ES-I3 (cell line): ENCODE results near the gene HOXA11.

Experiments used
- H3K36me3 ChIP-seq: 2 replicates; pipeline ENCODE4 v1.6.1; 2013; ENCODE audit warnings: mild to moderate bottlenecking, low read length, control low read depth, moderate library complexity; ENCODE audit not compliant: insufficient read depth
- H3K4me1 ChIP-seq: 2 replicates; pipeline ENCODE4 v1.6.1; 2013; ENCODE audit warnings: mild to moderate bottlenecking, control low read depth, low read length; ENCODE audit not compliant: insufficient read depth
- H3K9ac ChIP-seq: 2 replicates; pipeline ENCODE4 v1.6.1; 2013; ENCODE audit warnings: low read depth, mild to moderate bottlenecking, low read length, moderate library complexity
- H3K9me3 ChIP-seq: 2 replicates; pipeline ENCODE4 v1.6.1; 2013; ENCODE audit warnings: mild to moderate bottlenecking, low read length, moderate library complexity; ENCODE audit not compliant: control insufficient read depth, insufficient read depth

HOXA11 gene

DNA sequence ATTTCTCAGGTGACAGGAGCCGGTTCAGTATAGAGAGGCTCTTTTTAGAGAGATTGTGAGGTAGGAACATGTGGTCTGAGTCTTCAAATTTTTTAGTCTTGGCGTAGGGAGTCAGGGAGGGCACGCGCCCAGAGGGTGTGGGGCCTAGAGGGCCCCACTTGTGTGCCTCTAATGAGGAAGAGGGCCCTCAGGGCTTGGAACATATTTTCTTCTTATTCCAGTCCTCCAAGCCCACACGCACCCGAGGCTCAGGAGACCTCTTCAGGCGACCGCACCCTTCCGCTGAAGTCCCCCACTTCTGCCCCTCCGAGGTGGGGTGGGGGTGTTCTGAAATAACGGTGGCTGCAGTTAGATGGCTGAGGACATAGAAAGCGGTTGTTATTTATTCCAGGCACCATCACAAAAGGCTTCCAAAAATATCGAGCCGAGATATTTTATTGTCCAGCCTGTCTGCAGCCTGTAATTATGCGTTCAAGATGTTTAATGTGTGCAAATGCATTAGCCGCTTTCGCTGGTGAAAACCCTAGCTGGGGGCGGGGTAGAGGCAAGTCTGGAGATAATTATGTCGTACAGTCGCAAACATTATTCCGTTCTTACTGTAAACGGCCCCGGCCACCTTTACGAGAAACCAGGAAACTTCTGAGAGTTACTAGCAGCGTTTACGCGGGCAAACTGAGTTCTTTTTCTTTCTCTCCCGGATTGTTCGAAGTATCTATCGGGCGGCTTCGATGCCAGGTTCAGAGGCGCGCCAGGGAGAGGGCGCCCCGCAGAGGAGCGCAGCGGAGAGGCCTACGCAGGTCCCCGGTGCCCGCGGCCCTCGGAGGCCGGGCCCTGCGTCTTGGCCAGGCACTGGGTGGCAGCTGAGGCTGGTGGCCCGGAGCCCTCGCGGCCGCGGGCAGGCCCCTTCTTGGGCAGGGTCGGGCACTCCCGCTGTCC lies 27.7 kb upstream of the HOXA11 start:
- no peaks in the 10 kb centered on the region for H3K9me3 ChIP-seq
- H3K4me1 ChIP-seq = peaks cover 6% of the 10 kb centered on the region; the same call in 1 of the 2 replicates
- H3K9ac ChIP-seq = peak overlapping the region; percentile 17; the same call in 1 of the 2 replicates
- H3K36me3 ChIP-seq = no peaks in the 10 kb centered on the region

DNA sequence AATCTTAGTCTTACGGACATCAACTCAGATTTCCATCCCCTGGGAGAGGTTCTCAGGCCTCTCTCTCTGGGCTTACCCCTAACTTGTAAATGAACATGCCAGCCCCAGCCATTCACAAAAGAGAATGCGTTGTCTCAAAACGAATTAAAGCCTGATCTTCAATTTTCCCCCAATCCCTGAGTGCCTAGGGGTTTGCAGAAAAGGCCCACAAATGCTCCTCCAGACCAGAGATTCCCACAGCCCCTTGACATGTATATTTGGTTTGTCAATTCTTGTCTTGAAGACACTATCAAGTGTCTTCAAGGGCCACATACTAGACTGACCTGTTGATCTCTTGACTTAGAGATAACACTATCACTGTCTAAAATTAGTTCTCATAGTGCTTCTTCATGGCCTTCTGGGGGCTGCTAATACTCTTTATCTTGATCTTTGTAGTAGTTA lies 26.8 kb upstream of the HOXA11 start:
- Histone ChIP-seq H3K4me1 (peaks cover 6% of the 10 kb centered on the region; the same call in 1 of the 2 replicates), H3K36me3 (no peaks in the 10 kb centered on the region), H3K9me3 (no peaks in the 10 kb centered on the region), H3K9ac (no peak overlapping the region)

DNA sequence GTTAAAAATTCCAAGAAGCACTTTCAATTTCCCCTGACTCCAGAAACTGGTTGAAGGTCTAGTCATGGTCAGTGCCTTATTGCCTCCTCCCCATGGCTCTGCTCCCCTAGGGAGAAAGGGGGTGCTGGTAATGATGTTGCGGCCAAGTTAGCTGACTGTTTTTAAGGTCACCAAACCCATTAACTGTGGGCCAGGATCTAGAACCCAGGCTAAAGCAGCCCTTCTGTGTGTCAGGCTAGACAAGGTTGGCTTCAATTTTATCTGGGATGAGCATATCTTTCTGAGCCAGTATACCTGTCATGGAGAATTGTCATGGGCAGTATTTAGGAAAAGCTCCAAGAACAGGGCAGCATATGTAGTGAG lies 26.0 kb upstream of the HOXA11 start:
- no peaks in the 10 kb centered on the region for H3K9me3 ChIP-seq
- H3K9ac ChIP-seq = no peak overlapping the region
- H3K4me1 ChIP-seq = peaks cover 6% of the 10 kb centered on the region; the same call in 1 of the 2 replicates
- H3K36me3 ChIP-seq = no peaks in the 10 kb centered on the region

DNA sequence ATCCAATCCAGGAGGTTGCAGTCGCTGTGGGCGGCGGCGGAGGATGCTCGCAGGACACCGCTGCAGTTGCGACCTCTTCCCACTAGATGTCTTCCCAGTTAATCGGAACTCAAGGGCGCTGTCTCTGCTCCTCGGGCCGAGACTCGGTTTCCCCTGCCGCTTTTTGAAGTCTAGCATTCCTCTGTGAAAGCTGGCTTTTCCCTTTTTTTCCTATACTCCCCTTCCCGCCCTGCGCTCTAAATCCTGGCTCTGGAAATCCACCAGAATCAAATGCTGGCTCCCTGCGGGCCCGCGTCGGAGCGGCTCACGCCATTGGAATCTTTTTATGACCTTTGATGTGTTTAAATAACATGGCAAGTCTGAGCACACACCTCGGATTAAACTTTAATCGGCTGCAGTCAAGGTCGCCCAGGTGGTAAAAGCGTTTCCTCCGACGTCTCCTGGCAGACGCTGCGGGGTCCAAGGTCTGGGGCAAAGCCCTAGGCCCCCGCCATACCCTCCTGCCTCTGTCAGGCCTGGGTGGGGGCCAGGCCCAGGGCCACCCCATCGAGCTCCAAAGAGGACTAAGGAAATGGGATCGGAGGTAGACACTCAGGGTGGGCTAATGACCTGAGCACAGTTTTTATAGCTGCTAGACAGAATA lies 25.5 kb upstream of the HOXA11 start:
- no peaks in the 10 kb centered on the region for H3K36me3 ChIP-seq
- H3K9ac ChIP-seq = no peak overlapping the region
- H3K4me1 ChIP-seq = peaks cover 9% of the 10 kb centered on the region; the same call in 1 of the 2 replicates
- no peaks in the 10 kb centered on the region for H3K9me3 ChIP-seq

DNA sequence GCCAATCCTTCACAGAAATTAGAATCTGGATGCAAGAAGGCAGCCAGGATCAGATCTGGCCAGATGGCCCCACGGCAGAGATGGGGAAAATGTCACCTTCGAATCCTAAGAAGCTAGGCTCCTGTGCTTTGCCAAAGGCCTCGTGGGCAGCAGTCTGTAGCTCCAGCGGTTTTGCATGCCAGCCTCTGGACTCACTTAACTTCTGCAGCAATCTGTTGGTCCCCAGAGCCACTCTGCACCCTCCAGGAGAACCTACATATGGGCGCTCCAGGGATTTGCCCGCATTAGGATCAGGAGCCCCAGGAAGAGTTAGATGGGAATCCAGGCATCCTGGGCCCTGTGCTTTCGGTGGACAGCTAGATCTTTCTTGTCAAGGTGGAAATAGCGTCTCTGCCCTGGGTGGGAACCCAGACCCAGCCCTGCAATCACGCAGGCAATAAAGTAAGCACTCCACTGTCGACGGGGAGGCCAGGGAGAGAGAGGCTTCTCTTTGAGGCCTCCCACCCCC lies 25.0 kb upstream of the HOXA11 start:
- Histone ChIP-seq H3K9ac (no peak overlapping the region), H3K4me1 (peaks cover 9% of the 10 kb centered on the region; the same call in 1 of the 2 replicates), H3K9me3 (no peaks in the 10 kb centered on the region), H3K36me3 (no peaks in the 10 kb centered on the region)

DNA sequence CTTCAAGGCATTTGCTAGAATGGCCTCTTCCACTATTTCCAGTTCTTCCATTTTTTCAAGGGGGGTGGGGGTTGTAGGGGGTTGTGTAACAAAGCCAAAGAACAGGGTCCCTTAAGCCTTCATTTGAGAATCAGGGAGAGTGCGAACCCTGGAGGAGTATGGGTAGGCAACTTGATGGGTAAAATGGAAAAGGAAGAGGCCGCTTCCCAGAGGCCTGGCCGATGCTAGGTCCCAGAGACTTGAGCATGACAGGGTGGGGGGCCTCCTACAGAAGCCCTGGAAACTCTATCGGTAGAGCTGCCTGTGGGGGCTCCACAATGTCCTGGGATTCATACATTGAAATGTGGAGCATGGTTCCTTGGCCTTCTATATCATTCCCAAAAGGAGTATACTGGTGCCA lies 24.0 kb upstream of the HOXA11 start:
- H3K9me3 ChIP-seq = no peaks in the 10 kb centered on the region
- H3K4me1 ChIP-seq = 0 out of 2 replicates have a peak, but pooled peaks cover 3% of the 10 kb centered on the region
- H3K36me3 ChIP-seq = no peaks in the 10 kb centered on the region
- H3K9ac ChIP-seq = no peak overlapping the region

DNA sequence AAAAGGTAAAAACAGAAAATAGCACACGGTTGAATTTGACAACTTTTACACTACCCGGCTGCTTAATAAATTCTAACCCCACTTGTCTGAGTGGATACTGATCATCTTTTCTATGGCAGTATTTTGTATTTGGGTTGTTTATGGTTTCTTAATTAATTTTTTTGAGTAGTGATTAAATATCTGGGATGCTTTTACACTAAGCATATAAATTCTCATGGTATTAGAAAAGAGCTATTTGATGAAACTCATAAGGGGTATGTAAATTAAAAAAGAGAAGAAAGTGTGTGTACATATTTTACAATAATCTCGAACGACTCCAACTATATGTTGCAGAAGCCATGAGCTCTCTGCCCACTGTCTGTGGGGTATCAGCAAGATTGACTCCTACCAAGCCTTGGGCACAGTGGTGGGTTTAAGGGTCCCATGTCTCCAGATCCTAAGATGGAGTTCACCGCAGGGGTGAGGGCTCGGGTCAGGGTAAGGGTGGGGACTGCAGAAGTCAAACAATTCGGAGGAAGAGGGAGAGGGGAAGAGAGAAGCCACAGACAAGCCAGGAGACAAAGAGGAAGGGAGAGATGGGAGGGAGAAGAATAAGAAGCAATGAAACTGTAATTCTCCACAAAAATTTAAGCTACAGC lies 22.4 kb upstream of the HOXA11 start:
- Histone ChIP-seq H3K36me3 (no peaks in the 10 kb centered on the region), H3K9me3 (no peaks in the 10 kb centered on the region), H3K9ac (no peak overlapping the region), H3K4me1 (0 out of 2 replicates have a peak, but pooled peaks cover 3% of the 10 kb centered on the region)

DNA sequence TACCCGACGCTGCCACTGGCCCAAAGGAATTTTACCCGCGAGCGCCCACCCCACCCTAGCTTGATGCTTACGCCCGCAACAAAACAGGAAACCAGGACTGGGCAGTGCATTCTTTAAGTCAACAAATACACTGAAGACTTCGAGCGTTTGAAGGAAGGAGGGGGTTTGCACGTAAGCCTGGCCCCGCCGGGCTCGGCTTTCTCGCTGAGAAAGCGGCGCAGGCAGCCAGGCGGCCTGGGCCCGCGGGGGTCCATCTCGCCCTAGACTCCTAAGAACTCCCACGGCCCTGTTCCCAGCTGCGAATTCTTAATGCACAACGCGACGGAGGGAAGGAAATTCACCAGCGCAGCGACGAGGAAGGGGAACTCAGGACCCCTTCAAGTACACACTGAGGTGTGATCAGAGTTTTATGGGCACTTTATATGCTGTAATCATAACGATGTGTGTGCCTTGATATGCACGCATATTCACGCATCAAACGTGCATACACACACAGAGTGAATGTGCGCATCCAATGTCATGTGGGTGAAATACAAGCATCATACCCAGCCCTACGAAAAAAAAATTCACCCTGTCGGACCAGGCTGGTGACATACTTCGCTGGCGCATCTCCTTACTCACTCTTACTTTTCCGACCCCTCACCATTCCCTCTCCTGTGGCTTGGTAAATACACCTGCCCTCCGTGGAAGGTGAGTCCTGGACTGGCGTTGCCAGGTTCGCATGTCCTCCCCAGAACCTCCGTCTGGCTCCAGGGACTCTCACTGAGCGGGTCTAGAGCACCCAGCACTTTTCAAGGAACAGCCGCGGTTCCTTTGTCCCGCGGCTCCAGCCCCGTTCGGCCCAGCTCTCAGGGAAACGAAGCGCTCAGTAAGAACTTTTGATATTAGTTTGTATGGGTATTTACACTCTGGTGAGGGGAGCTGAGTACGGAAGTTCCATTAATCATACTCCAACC lies 20.6 kb upstream of the HOXA11 start:
- H3K4me1 ChIP-seq = 0 out of 2 replicates have a peak, but pooled peaks cover 4% of the 10 kb centered on the region
- H3K9me3 ChIP-seq = no peaks in the 10 kb centered on the region

DNA sequence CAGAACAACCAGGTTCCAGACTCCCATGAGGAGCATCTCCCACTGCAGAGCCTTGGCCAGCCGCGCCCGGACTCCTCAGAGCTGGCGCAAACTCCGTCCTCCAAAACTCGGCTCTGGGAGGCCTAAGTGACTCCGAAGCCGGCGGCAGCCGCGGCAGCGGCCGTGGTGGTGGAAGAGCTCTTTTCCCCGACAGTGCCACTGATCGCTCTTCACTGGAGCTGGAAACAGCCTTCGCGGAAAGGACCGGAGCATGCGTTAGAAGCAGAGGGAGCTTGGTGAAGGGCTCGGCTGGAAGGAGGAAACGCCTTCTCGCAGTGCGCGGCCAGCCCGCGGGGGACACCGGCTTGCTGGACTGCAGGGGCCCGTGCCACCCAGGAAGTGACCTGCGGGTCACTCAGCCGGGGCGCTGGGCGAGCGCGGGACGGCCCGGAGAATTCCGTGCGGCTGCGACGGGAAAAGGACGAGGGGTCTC lies 19.9 kb upstream of the HOXA11 start:
- Histone ChIP-seq H3K9ac (no peak overlapping the region), H3K9me3 (no peaks in the 10 kb centered on the region), H3K36me3 (no peaks in the 10 kb centered on the region), H3K4me1 (0 out of 2 replicates have a peak, but pooled peaks cover 7% of the 10 kb centered on the region)

More for the DNA sequence above, 20.6 kb upstream of the HOXA11 start:
- H3K9ac ChIP-seq = no peak overlapping the region
- no peaks in the 10 kb centered on the region for H3K36me3 ChIP-seq

DNA sequence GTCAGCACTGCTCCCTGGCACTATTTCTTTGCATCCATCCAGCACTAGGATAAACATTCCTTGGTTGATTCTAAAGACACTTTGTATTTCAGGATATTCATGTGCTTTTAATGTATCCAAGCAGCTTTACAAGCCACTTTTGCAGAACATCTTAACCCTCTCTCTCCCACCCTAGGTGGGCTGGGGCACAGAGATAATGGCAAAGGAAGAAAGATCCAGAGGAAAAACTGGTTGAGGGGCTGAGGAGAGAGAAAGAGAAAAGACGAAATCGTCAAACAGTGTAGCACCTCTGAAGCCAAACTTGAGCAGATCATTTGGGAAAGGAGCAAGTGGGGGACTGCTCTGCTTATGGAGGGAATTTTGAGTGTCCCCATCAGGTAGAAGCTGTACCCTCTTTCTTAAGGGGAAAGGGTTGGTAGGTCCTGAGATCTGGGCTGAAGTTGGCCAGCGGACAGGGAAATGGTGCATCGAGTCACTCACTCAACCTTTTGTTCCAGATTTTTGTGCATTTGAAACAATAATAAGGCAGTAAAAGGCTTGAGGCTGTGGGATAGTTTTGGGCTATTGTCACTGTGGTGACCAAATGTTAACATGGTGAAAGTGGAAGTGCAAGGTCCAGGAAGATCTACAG lies 19.0 kb upstream of the HOXA11 start:
- Histone ChIP-seq H3K9ac (no peak overlapping the region), H3K9me3 (no peaks in the 10 kb centered on the region), H3K36me3 (no peaks in the 10 kb centered on the region), H3K4me1 (0 out of 2 replicates have a peak, but pooled peaks cover 7% of the 10 kb centered on the region)

DNA sequence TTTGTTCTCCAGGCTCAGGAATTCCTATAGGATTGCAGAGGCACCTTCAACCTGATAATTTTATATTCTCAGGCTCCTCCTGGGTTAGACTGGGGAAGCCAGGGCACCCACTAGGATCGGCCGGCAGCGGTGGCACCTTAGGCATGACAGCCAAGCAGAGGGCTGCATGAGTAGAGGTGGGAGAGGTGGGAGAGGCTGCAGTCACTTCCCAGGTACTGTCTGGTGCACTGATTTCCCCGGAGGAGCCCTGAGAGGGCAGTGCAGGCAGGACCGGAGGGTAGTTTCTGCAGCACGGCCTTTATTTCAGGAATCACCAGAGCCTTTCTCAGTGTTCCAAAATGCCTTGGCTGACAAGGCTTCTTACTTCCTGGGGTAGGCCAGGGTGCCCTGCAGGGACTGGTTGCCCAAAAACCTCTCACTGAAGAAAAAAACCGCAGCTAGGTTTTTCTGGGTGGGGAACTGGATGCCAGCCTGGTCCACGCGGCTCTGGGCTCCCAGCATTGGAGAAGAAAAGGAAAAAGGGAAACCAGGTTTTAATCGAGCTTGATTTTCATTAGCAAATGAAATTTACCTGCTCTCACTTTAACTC lies 18.4 kb upstream of the HOXA11 start:
- Histone ChIP-seq H3K36me3 (no peaks in the 10 kb centered on the region), H3K4me1 (0 out of 2 replicates have a peak, but pooled peaks cover 7% of the 10 kb centered on the region), H3K9me3 (no peaks in the 10 kb centered on the region), H3K9ac (no peak overlapping the region)

DNA sequence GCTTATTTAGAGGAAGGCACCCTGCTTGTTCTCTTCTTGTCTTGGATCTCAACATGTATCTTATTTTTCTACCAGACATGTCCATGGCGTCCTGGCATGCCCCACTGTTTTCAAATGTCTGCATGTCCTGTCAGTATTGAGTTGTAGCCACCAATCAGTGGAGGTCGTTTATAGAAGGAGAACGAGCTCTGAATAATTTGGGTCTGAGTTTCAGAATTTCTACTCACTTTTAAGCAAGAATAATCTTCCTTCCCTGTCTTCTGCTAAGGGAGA lies 17.8 kb upstream of the HOXA11 start:
- Histone ChIP-seq H3K9ac (no peak overlapping the region), H3K4me1 (0 out of 2 replicates have a peak, but pooled peaks cover 7% of the 10 kb centered on the region), H3K36me3 (no peaks in the 10 kb centered on the region), H3K9me3 (no peaks in the 10 kb centered on the region)
